HCT116 (cell line): Measurements from ENCODE around the gene ZNF678. TPM values are rescaled to one million over a fixed set of nuclear protein-coding genes. Genes with fewer than 3 reads are reported as not detected.

ENCODE experiments used
- ATAC-seq: fragments of 200-7000 bp; cut with Tn5 transposase; 2 replicates; pipeline ENCODE4 v1.9.1; 2020; ENCODE audit warnings: mild to moderate bottlenecking, moderate library complexity
- BruUV-seq: library from RNA; stranded (reverse); fragments of 400-500 nt; replicated peaks from 2 replicates; lab custom pipeline; 2021; lab: Mats Ljungman, UMichigan
- CTCF ChIA-PET: fragments of 300-600 bp; sonication (Branson Sonifier 250); formaldehyde crosslinking; loops from one replicate; lab custom pipeline; 2021; ENCODE audit warnings: antibody characterized with exemption; lab: Charles Lee
- POLR2A ChIA-PET: fragments of 300-600, 350-600 bp; sonication (Branson Sonifier 250); formaldehyde crosslinking; loops from one replicate; lab custom pipeline; 2021; ENCODE audit warnings: antibody characterized with exemption; lab: Charles Lee
- RAD21 ChIA-PET, 2 experiments: fragments of 300-600 bp; sonication (Branson Sonifier 250); formaldehyde crosslinking; loops; one replicate each; lab custom pipeline; 2023; ENCODE audit warnings: low total read pairs in 2 of 2; ENCODE audit not compliant: uncharacterized antibody in 2 of 2, unreplicated experiment in 2 of 2, low non-redundant PET in 1 of 2; lab: Charles Lee
- DNase-seq: peaks from one replicate; pipeline ENCODE4 v3.0.0-alpha.2; 2010; ENCODE audit warnings: low read depth, low spot score
- H2AFZ ChIP-seq: fragments of 200-600 bp; shearing (Covaris generic), sonication (generic); 2 replicates; pipeline ENCODE4 v1.6.1; 2017; ENCODE audit warnings: low read depth, mixed run types, mixed read lengths, antibody characterized with exemption, low read length; ENCODE audit not compliant: poor library complexity, severe bottlenecking
- H3K27ac ChIP-seq: 2 replicates; pipeline ENCODE4 v1.5.1; 2012; ENCODE audit warnings: low read depth, low read length
- H3K27me3 ChIP-seq: fragments of 200-600 bp; sonication (generic); 2 replicates; pipeline ENCODE4 v1.6.1; 2016; ENCODE audit warnings: mixed run types, low read length, mixed read lengths; ENCODE audit not compliant: insufficient read depth
- H3K36me3 ChIP-seq, 2 experiments: fragments of 200-500 bp in 1 of 2; fragments of 200-600 bp in 1 of 2; sonication (Bioruptor generic) in 1 of 2; sonication (generic) in 1 of 2; 2 replicates each; pipeline versions ENCODE4 v1.5.1 to v1.6.1; 2014 to 2016; ENCODE audit warnings: low read length in 2 of 2, inconsistent platforms in 1 of 2, mixed read lengths in 1 of 2, mixed run types in 1 of 2; ENCODE audit not compliant: insufficient read depth in 2 of 2, control insufficient read depth in 1 of 2
- H3K4me1 ChIP-seq, 2 experiments: fragments of 200-600 bp in 1 of 2; sonication (generic) in 1 of 2; 2 replicates each; pipeline versions ENCODE4 v1.5.1 to v1.6.1; 2012 to 2017; ENCODE audit warnings: low read length in 2 of 2, inconsistent platforms in 1 of 2, mild to moderate bottlenecking in 1 of 2, mixed read lengths in 1 of 2, mixed run types in 1 of 2, moderate library complexity in 1 of 2; ENCODE audit not compliant: insufficient read depth in 2 of 2, control insufficient read depth in 1 of 2
- H3K4me2 ChIP-seq: fragments of 200-600 bp; sonication (generic); 2 replicates; pipeline ENCODE4 v1.6.1; 2017; ENCODE audit warnings: mixed run types, low read length, mixed read lengths
- H3K4me3 ChIP-seq, 2 experiments: fragments of 200-600 bp in 1 of 2; sonication (generic) in 1 of 2; replicated peaks in 1 of 2; 2 replicates each; pipeline ENCODE4 v1.5.1; 2011 to 2016; ENCODE audit warnings: low read length in 2 of 2, control low read depth in 1 of 2, low read depth in 1 of 2, mild to moderate bottlenecking in 1 of 2, mixed read lengths in 1 of 2, mixed run types in 1 of 2
- H3K79me2 ChIP-seq: fragments of 200-600 bp; sonication (generic); 2 replicates; pipeline ENCODE4 v1.6.1; 2017; ENCODE audit warnings: mild to moderate bottlenecking, mixed run types, low read length, moderate library complexity, mixed read lengths; ENCODE audit not compliant: insufficient read depth
- H3K9ac ChIP-seq: fragments of 200-600 bp; sonication (generic); 2 replicates; pipeline ENCODE4 v1.6.1; 2016; ENCODE audit warnings: low read length, mixed read lengths
- H3K9me2 ChIP-seq: fragments of 200-600 bp; sonication (generic), shearing (Covaris generic); 2 replicates; pipeline ENCODE4 v1.6.1; 2017; ENCODE audit warnings: mixed run types, mild to moderate bottlenecking, moderate library complexity; ENCODE audit not compliant: insufficient read depth
- H3K9me3 ChIP-seq, 2 experiments: fragments of 200-500 bp in 1 of 2; fragments of 200-600 bp in 1 of 2; sonication (Bioruptor generic) in 1 of 2; sonication (generic) in 1 of 2; 2 replicates each; pipeline ENCODE4 v1.6.1; 2014 to 2017; ENCODE audit warnings: low read length in 2 of 2, mixed read lengths in 2 of 2, inconsistent platforms in 1 of 2, low read depth in 1 of 2, mild to moderate bottlenecking in 1 of 2, mixed run types in 1 of 2, moderate library complexity in 1 of 2; ENCODE audit not compliant: control insufficient read depth in 1 of 2, insufficient read depth in 1 of 2
- H4K20me1 ChIP-seq: fragments of 200-600 bp; sonication (generic), shearing (Covaris generic); 2 replicates; pipeline ENCODE4 v1.6.1; 2017; ENCODE audit warnings: mixed run types, mild to moderate bottlenecking, moderate library complexity; ENCODE audit not compliant: insufficient read depth
- CBX3 ChIP-seq: IDR thresholded peaks from 2 replicates; pipeline ENCODE4 v1.6.1; 2012; ENCODE audit warnings: low read depth
- EGR1 ChIP-seq: IDR thresholded peaks from 2 replicates; pipeline ENCODE4 v1.6.1; 2012; ENCODE audit warnings: low read depth
- ELF1 ChIP-seq: IDR thresholded peaks from 2 replicates; pipeline ENCODE4 v1.6.1; 2012; ENCODE audit warnings: low read depth, borderline replicate concordance
- FOSL1 ChIP-seq: IDR thresholded peaks from 2 replicates; pipeline ENCODE4 v1.6.1; 2012; ENCODE audit warnings: low read depth
- JUND ChIP-seq: IDR thresholded peaks from 2 replicates; pipeline ENCODE4 v1.6.1; 2012
- POLR2A ChIP-seq: IDR thresholded peaks from 2 replicates; pipeline ENCODE4 v1.7.0; 2011; ENCODE audit warnings: borderline replicate concordance; ENCODE audit not compliant: insufficient read depth, insufficient read length; ENCODE audit errors: extremely low read depth
- POLR2AphosphoS5 ChIP-seq: IDR thresholded peaks from 2 replicates; pipeline ENCODE4 v1.6.1; 2011; ENCODE audit warnings: mild to moderate bottlenecking, low read depth, low read length, moderate library complexity
- RAD21 ChIP-seq: IDR thresholded peaks from 2 replicates; pipeline ENCODE4 v1.6.1; 2012; ENCODE audit warnings: low read depth, mild to moderate bottlenecking
- SIN3A ChIP-seq: IDR thresholded peaks from 2 replicates; pipeline ENCODE4 v1.6.1; 2012; ENCODE audit warnings: low read depth
- SP1 ChIP-seq: IDR thresholded peaks from 2 replicates; pipeline ENCODE4 v1.6.1; 2012; ENCODE audit warnings: low read depth
- SRF ChIP-seq: IDR thresholded peaks from 2 replicates; pipeline ENCODE4 v1.6.1; 2012; ENCODE audit warnings: low read depth
- TCF7L2 ChIP-seq: IDR thresholded peaks from 2 replicates; pipeline ENCODE4 v1.7.0; 2011; ENCODE audit warnings: borderline replicate concordance, inconsistent platforms; ENCODE audit not compliant: insufficient read depth, insufficient read length; ENCODE audit errors: extremely low read depth
- ZFX ChIP-seq: fragments of 450-650 bp; IDR thresholded peaks from 2 replicates; pipeline ENCODE4 v1.6.1; 2017
- ZNF274 ChIP-seq: fragments of 200-500 bp; sonication (Bioruptor generic); IDR thresholded peaks from 2 replicates; pipeline ENCODE4 v1.6.1; 2014; ENCODE audit warnings: mild to moderate bottlenecking, low read depth, low read length, inconsistent platforms
- intact Hi-C: fragments of 100-400 bp; cut with micrococcal nuclease; formaldehyde crosslinking; loops from 2 replicates; pipeline ENCODE4 v1.10.0; 2022
- total RNA-seq: library from RNA; stranded (reverse); gene quantifications from one replicate; pipeline ENCODE4 v1.2.1, GENCODE V29; 2021; ENCODE audit not compliant: unreplicated experiment
- TF ChIP-seq, protein P1 (sequence below): IDR thresholded peaks from 2 replicates; pipeline ENCODE4 v1.6.1; 2012
- TF ChIP-seq, protein P2 (sequence below), 3 experiments: fragments of 200-600 bp in 1 of 3; sonication (generic) in 1 of 3; IDR thresholded peaks in 2 of 3; conservative IDR thresholded peaks in 1 of 3; 2 replicates each; pipeline ENCODE4 v1.5.1; 2012 to 2017; ENCODE audit warnings: low read depth in 2 of 3, low read length in 2 of 3, antibody characterized with exemption in 1 of 3, borderline replicate concordance in 1 of 3, control low read depth in 1 of 3, mild to moderate bottlenecking in 1 of 3, mixed read lengths in 1 of 3, mixed run types in 1 of 3, moderate library complexity in 1 of 3; ENCODE audit not compliant: insufficient read depth in 1 of 3
- TF ChIP-seq, protein P3 (sequence below): IDR thresholded peaks from 2 replicates; pipeline ENCODE4 v1.6.1; 2012

The ZNF678 gene
- total RNA-seq, 1 experiment from 2014 or later: 6.1 TPM

DNA sequence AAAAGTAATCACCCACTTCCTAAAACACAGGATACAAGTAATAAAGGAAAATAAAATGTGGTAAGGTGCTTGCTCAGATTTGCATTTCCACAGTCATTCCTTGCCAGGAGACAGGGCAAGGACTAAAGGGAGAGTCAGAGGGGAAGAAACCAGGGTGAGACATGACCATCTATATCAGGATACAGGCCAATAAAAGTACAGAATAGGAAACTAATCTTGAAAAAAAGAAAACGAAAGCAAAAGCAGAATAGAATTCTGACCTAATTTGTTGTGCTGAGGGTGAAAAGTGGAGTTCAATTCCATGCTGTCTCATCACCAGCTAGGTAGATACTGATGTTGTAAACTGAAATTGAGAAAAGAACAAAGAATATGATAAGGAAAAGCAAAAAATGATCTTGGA, 144.5 kb downstream of the ZNF678 start:
- TF ChIP-seq RAD21: no peak
- no peak for TF ChIP-seq POLR2AphosphoS5
- no peak for TF ChIP-seq ZNF274
- TF ChIP-seq, protein P1, sequence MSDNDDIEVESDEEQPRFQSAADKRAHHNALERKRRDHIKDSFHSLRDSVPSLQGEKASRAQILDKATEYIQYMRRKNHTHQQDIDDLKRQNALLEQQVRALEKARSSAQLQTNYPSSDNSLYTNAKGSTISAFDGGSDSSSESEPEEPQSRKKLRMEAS: no peak
- TF ChIP-seq SRF: no peak
- no peak for TF ChIP-seq POLR2A
- TF ChIP-seq ZFX: no peak
- no peak for TF ChIP-seq SIN3A
- TF ChIP-seq TCF7L2: no peak
- TF ChIP-seq FOSL1: no peak
- TF ChIP-seq SP1: no peak
- no peak for TF ChIP-seq CBX3
- CTCF ChIA-PET: no interaction called here
- Histone ChIP-seq H4K20me1 (no peaks in the 10 kb centered on the region), H3K79me2 (no peaks in the 10 kb centered on the region), H3K27me3 (no peaks in the 10 kb centered on the region), H2AFZ (no peak overlapping the region), H3K4me3 (no peak overlapping the region), H3K9me2 (no peaks in the 10 kb centered on the region), H3K9me3 (no peaks in the 10 kb centered on the region), H3K4me1 (no peaks in the 10 kb centered on the region), H3K36me3 (no peaks in the 10 kb centered on the region), H3K4me2 (no peak overlapping the region), H3K9ac (no peak overlapping the region), H3K27ac (no peak overlapping the region)
- no TSS peak for BruUV-seq
- RAD21 ChIA-PET: interaction anchor here in 1 of 2 experiments (0.6 kb wide), 1 partner anchor 291 kb away, joined by 3 read pairs; no protein-coding TSS in a partner anchor
- POLR2A ChIA-PET: no interaction called here
- no peak for DNase-seq
- intact Hi-C loops: no loop called here
- ATAC-seq: no peak

DNA sequence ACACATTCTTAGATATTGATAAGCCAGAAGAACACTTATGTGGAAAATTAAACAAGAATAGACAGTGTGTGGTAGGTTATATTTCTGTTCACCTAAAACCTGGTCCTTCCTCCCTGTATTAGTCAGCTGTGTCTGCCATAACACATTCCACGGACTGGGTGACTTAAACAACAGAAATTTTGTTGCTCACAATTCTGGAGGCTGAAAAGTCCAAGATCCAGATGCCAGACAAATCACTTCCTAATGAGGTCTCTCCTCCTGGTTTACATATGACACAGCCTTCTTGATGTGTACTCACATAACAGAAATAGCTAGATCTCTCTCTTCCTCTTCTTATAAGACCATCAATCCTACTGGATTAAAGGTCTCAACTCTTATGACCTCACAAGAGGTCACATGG, 146.1 kb downstream of the ZNF678 start:
- no peaks in the 10 kb centered on the region for H3K4me1 ChIP-seq
- H3K79me2 ChIP-seq: no peaks in the 10 kb centered on the region
- H3K9me3 ChIP-seq: no peaks in the 10 kb centered on the region; a peak in 1 of 4 replicates
- intact Hi-C loops: no loop called here
- H3K4me2 ChIP-seq: no peak overlapping the region
- H2AFZ ChIP-seq: no peak overlapping the region
- ChIA-PET RAD21 (no interaction called here), CTCF (no interaction called here), POLR2A (no interaction called here)
- no peaks in the 10 kb centered on the region for H3K27me3 ChIP-seq
- H3K4me3 ChIP-seq: no peak overlapping the region
- ATAC-seq (no peak), DNase-seq (no peak)
- no peaks in the 10 kb centered on the region for H4K20me1 ChIP-seq
- H3K27ac ChIP-seq: no peak overlapping the region
- BruUV-seq: no TSS peak
- H3K9ac ChIP-seq: no peak overlapping the region
- no peaks in the 10 kb centered on the region for H3K9me2 ChIP-seq
- H3K36me3 ChIP-seq: no peaks in the 10 kb centered on the region
- no peak for TF ChIP-seq SP1
- TF ChIP-seq JUND: no peak
- TF ChIP-seq SIN3A: no peak
- TF ChIP-seq SRF: no peak
- TF ChIP-seq ZNF274: no peak
- TF ChIP-seq EGR1: no peak
- TF ChIP-seq POLR2AphosphoS5: no peak
- TF ChIP-seq, protein P2, sequence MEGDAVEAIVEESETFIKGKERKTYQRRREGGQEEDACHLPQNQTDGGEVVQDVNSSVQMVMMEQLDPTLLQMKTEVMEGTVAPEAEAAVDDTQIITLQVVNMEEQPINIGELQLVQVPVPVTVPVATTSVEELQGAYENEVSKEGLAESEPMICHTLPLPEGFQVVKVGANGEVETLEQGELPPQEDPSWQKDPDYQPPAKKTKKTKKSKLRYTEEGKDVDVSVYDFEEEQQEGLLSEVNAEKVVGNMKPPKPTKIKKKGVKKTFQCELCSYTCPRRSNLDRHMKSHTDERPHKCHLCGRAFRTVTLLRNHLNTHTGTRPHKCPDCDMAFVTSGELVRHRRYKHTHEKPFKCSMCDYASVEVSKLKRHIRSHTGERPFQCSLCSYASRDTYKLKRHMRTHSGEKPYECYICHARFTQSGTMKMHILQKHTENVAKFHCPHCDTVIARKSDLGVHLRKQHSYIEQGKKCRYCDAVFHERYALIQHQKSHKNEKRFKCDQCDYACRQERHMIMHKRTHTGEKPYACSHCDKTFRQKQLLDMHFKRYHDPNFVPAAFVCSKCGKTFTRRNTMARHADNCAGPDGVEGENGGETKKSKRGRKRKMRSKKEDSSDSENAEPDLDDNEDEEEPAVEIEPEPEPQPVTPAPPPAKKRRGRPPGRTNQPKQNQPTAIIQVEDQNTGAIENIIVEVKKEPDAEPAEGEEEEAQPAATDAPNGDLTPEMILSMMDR (IDR thresholded peaks at IDR 0.05 in 2 of 3, conservative IDR thresholded peaks at IDR 0.05 in 1 of 3; ENCODE audit: borderline replicate concordance in 1 of 3, insufficient read depth in 1 of 3, low read depth in 2 of 3, low read length in 2 of 3): no peak
- TF ChIP-seq, protein P1: no peak
- no peak for TF ChIP-seq ZFX
- no peak for TF ChIP-seq ELF1
- TF ChIP-seq, protein P3, sequence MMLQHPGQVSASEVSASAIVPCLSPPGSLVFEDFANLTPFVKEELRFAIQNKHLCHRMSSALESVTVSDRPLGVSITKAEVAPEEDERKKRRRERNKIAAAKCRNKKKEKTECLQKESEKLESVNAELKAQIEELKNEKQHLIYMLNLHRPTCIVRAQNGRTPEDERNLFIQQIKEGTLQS: no peak
- no peak for TF ChIP-seq TCF7L2
